HepG2 (cell line): Measurements from ENCODE around the gene IDH3G. TPM values are rescaled to one million over a fixed set of nuclear protein-coding genes. Genes with fewer than 3 reads are reported as not detected.
"Not testable (repeated sequence)": the region's sequence is repeated elsewhere in the genome, so short reads cannot be mapped to it uniquely, and the experiment has no call there.

Experiments used
- ATAC-seq: fragments of 200-7000 bp; cut with Tn5 transposase; 3 replicates; pipeline ENCODE4 v1.9.1; 2020; ENCODE audit warnings: mild to moderate bottlenecking, moderate library complexity
- BruUV-seq: library from RNA; stranded (reverse); fragments of 400-500 nt; replicated peaks from 2 replicates; lab custom pipeline; 2021; lab: Mats Ljungman, UMichigan
- CTCF ChIA-PET: fragments of 300-600 bp; formaldehyde crosslinking; extraction: SDS; loops from one replicate; lab custom pipeline; 2021; ENCODE audit warnings: low total read pairs, inconsistent platforms, low intra/inter-chr PET ratio; lab: Yijun Ruan, JAX
- POLR2A ChIA-PET: fragments of 350-600 bp; sonication (Branson Sonifier 250); formaldehyde crosslinking; loops from one replicate; lab custom pipeline; 2020; ENCODE audit warnings: antibody characterized with exemption, inconsistent platforms; lab: Yijun Ruan, JAX
- DNase-seq: peaks from one replicate; pipeline ENCODE4 v3.0.0-alpha.2; 2015; ENCODE audit warnings: low spot score
- FAIRE-seq: peaks from 3 replicates; lab custom pipeline; 2011; peaks lifted over from hg19 to GRCh38; lab: Jason Lieb, UNC
- H2AFZ ChIP-seq: one replicate; pipeline ENCODE4 v1.6.1; 2011; ENCODE audit warnings: low read length, inconsistent platforms
- H3K27ac ChIP-seq: fragments of 300-600 bp; 3 replicates; pipeline ENCODE4 v1.8.0; 2011; ENCODE audit warnings: mixed run types, mild to moderate bottlenecking, mixed read lengths, low read length, inconsistent platforms; ENCODE audit not compliant: insufficient read depth; ENCODE audit errors: extremely low read length
- H3K27me3 ChIP-seq, 2 experiments: fragments of 200-600 bp in 1 of 2; 2 replicates in 1 of 2; 3 replicates in 1 of 2; pipeline versions ENCODE4 v1.6.0 to v1.8.0; 2011; ENCODE audit warnings: low read length in 2 of 2, mild to moderate bottlenecking in 2 of 2, moderate library complexity in 2 of 2, inconsistent platforms in 1 of 2; ENCODE audit not compliant: insufficient read depth in 2 of 2, control insufficient read depth in 1 of 2
- H3K36me3 ChIP-seq, 2 experiments: fragments of 200-600 bp in 1 of 2; replicated peaks in 1 of 2; 2 replicates in 1 of 2; 3 replicates in 1 of 2; pipeline versions ENCODE4 v1.5.1 to v1.8.0; 2011; ENCODE audit warnings: low read length in 2 of 2, inconsistent platforms in 1 of 2; ENCODE audit not compliant: insufficient read depth in 2 of 2, control insufficient read depth in 1 of 2
- H3K4me1 ChIP-seq: 2 replicates; pipeline ENCODE4 v1.5.1; 2012; ENCODE audit warnings: low read length, inconsistent platforms; ENCODE audit not compliant: insufficient read depth
- H3K4me2 ChIP-seq: 2 replicates; pipeline ENCODE4 v1.6.0; 2011; ENCODE audit warnings: low read depth, low read length, inconsistent platforms
- H3K4me3 ChIP-seq, 3 experiments: fragments of 200-600 bp in 1 of 3; sonication (generic), shearing (Covaris generic) in 1 of 3; replicated peaks in 1 of 3; 2 replicates each; pipeline ENCODE4 v1.5.1; 2011 to 2016; ENCODE audit warnings: low read length in 3 of 3, inconsistent platforms in 2 of 3, low read depth in 2 of 3, mild to moderate bottlenecking in 2 of 3, control low read depth in 1 of 3, mixed read lengths in 1 of 3; ENCODE audit not compliant: insufficient read depth in 1 of 3
- H3K79me2 ChIP-seq: one replicate; pipeline ENCODE4 v1.6.1; 2011; ENCODE audit warnings: low read length, inconsistent platforms; ENCODE audit not compliant: insufficient read depth
- H3K9ac ChIP-seq: 2 replicates; pipeline ENCODE4 v1.6.0; 2011; ENCODE audit warnings: mild to moderate bottlenecking, low read depth, low read length, inconsistent platforms; ENCODE audit not compliant: insufficient read depth
- H3K9me3 ChIP-seq: 2 replicates; pipeline ENCODE4 v1.5.1; 2012; ENCODE audit warnings: mild to moderate bottlenecking, low read length
- H4K20me1 ChIP-seq: 2 replicates; pipeline ENCODE4 v1.6.0; 2011; ENCODE audit warnings: inconsistent platforms, mild to moderate bottlenecking, low read length, moderate library complexity; ENCODE audit not compliant: insufficient read depth
- ATRX ChIP-seq: sonication (generic); formaldehyde crosslinking; IDR thresholded peaks from 2 replicates; pipeline ENCODE4 v1.4.0; 2020; ENCODE audit warnings: missing genetic modification reagents, borderline replicate concordance
- ZBTB42 ChIP-seq: sonication (generic); formaldehyde crosslinking; IDR thresholded peaks from 2 replicates; pipeline ENCODE4 v1.5.0; 2020; ENCODE audit warnings: mild to moderate bottlenecking, missing genetic modification reagents
- ZNF260 ChIP-seq: sonication (generic); formaldehyde crosslinking; IDR thresholded peaks from 2 replicates; pipeline ENCODE4 v1.4.0; 2020; ENCODE audit warnings: missing genetic modification reagents, low read depth, mild to moderate bottlenecking, borderline replicate concordance
- ZNF512B ChIP-seq: sonication (generic); formaldehyde crosslinking; IDR thresholded peaks from 2 replicates; pipeline ENCODE4 v1.5.1; 2020; ENCODE audit warnings: missing genetic modification reagents, mild to moderate bottlenecking, borderline replicate concordance
- ZSCAN5A ChIP-seq: sonication (generic); formaldehyde crosslinking; IDR thresholded peaks from 2 replicates; pipeline ENCODE4 v1.8.0; 2022; ENCODE audit warnings: mild to moderate bottlenecking, missing genetic modification reagents, borderline replicate concordance
- WGBS: methylation state at CpG from one replicate; pipeline ENCODE4 v1.1.6; 2017; ENCODE audit warnings: low lambda C conversion rate; 5-methylcytosine and 5-hydroxymethylcytosine counted together
- in situ Hi-C: cut with HindIII; loops from 2 replicates; pipeline ENCODE4 v1.10.0; 2017; ENCODE audit warnings: low pct_unique_long_range_greater_than_20kb; ENCODE audit not compliant: extremely low pct_ligation_motif_present
- intact Hi-C: fragments of 100-400 bp; cut with micrococcal nuclease; formaldehyde crosslinking; loops from one replicate; pipeline ENCODE4 v1.10.0; 2022; ENCODE audit not compliant: unreplicated experiment
- polyA plus RNA-seq, 8 experiments: library from polyadenylated mRNA; depleted of rRNA in 3 of 8; stranded (reverse) in 7 of 8; unstranded in 1 of 8; fragments of >200 nt; fragmentation: Illumina TruSeq in 4 of 8; extraction: Trizol in 4 of 8; gene quantifications; 2 replicates each; pipeline versions ENCODE4 v1.2.1 to v1.2.3, GENCODE V29; 2011 to 2016; ENCODE audit warnings: low read depth in 4 of 8, missing spikeins in 1 of 8, mixed read lengths in 1 of 8; ENCODE audit not compliant: insufficient read depth in 1 of 8
- total RNA-seq, 5 experiments: library from RNA; depleted of rRNA; stranded (reverse); fragments of >200 nt; fragmentation: Illumina TruSeq; extraction: Trizol; gene quantifications; 2 replicates each; pipeline ENCODE4 v1.2.3, GENCODE V29; 2016; ENCODE audit warnings: low read depth in 1 of 5

Gene IDH3G
- total and polyA plus RNA-seq, 2 of the 13 experiments (the other 11 are each of a cell fraction or from before 2014, with no cell fraction given) = 18.7 to 35.5 TPM

GRCh38 chrX:153742796-153743467 lies 51.2 kb downstream of the IDH3G start:
- DNase-seq, intact Hi-C loops, H2AFZ ChIP-seq, CTCF ChIA-PET, H3K27me3 ChIP-seq, H3K27ac ChIP-seq, H3K4me2 ChIP-seq, H3K9me3 ChIP-seq, BruUV-seq, FAIRE-seq, H3K79me2 ChIP-seq, POLR2A ChIA-PET, H4K20me1 ChIP-seq, H3K9ac ChIP-seq, H3K36me3 ChIP-seq, H3K4me1 ChIP-seq, in situ Hi-C loops, ATAC-seq, H3K4me3 ChIP-seq: not testable (repeated sequence)
- 94% methylated on average over 9 of the region's 32 CpGs for WGBS

- H3K27ac ChIP-seq, H3K79me2 ChIP-seq, BruUV-seq, H3K27me3 ChIP-seq, FAIRE-seq, intact Hi-C loops, H2AFZ ChIP-seq, H3K4me3 ChIP-seq, H3K4me1 ChIP-seq, H3K36me3 ChIP-seq, DNase-seq, H3K9me3 ChIP-seq, H3K4me2 ChIP-seq, H3K9ac ChIP-seq, in situ Hi-C loops, ATAC-seq, CTCF ChIA-PET, H4K20me1 ChIP-seq, POLR2A ChIA-PET: not testable (repeated sequence)
- WGBS = no CpG with 5 or more reads among the region's 14 CpGs
Observed at GRCh38 chrX:153742111-153742510, 52.1 kb downstream of the IDH3G start.

GRCh38 chrX:153741446-153741845 lies 52.7 kb downstream of the IDH3G start:
- intact Hi-C loops = no loop called here
- no peaks in the 10 kb centered on the region for H3K4me1 ChIP-seq
- H3K9ac ChIP-seq = no peak overlapping the region
- ATAC-seq = no peak
- no peaks in the 10 kb centered on the region for H3K79me2 ChIP-seq
- no peak overlapping the region for H3K4me2 ChIP-seq
- H2AFZ ChIP-seq = no peak overlapping the region
- H3K4me3 ChIP-seq = no peak overlapping the region
- H3K27ac ChIP-seq = no peak overlapping the region
- 0 out of 5 replicates have a peak, but pooled peaks cover 0 to 3% of the 10 kb centered on the region in 2 experiments for H3K36me3 ChIP-seq
- no peak for DNase-seq
- no peaks in the 10 kb centered on the region for H3K9me3 ChIP-seq
- H3K27me3 ChIP-seq = no peaks in the 10 kb centered on the region
- no peak for FAIRE-seq
- ChIA-PET POLR2A (no interaction called here), CTCF (no interaction called here)
- WGBS = no CpG with 5 or more reads among the region's 14 CpGs
- in situ Hi-C loops = no loop called here
- TF ChIP-seq ZNF512B (CRISPR knock-in tag) (no peak), ZNF260 (CRISPR knock-in tag) (no peak), ZBTB42 (no peak), ZSCAN5A (no peak), ATRX (CRISPR knock-in tag) (no peak)
- no peaks in the 10 kb centered on the region for H4K20me1 ChIP-seq
- no TSS peak for BruUV-seq
